ENCODE data around the gene PWWP2B. TPM values are rescaled to one million over a fixed set of nuclear protein-coding genes. Genes with fewer than 3 reads are reported as not detected.

Gene PWWP2B
- total and polyA plus RNA-seq, 2 experiments from 2014 or later, result 2.3 to 12.8 TPM

GRCh38 chr10:132444877-132445351, 47.9 kb downstream of the PWWP2B start (continued):
- TF ChIP-seq CTCF (conservative IDR thresholded peaks at IDR 0.05; ENCODE audit: low read depth in 2 of 2), result no peak
- TF ChIP-seq POLR2AphosphoS5 (IDR thresholded peaks at IDR 0.05; ENCODE audit: low read depth), result no peak

GRCh38 chr10:132445516-132446194, 48.7 kb downstream of the PWWP2B start:
- no peaks in the 10 kb centered on the region for H3K36me3 Mint-ChIP-seq (ENCODE audit: low read depth)
- Histone ChIP-seq H3K4me1 (ENCODE audit: insufficient read depth) (peaks cover 17% of the 10 kb centered on the region), H3K36me3 (ENCODE audit: insufficient read depth) (no peaks in the 10 kb centered on the region), H3K4me2 (no peak overlapping the region), H3K4me3 (no peak overlapping the region), H3F3A (replicated peaks; ENCODE audit: low read depth) (0 out of 2 replicates have a peak, but pooled peaks cover 8% of the 10 kb centered on the region), H3K27me3 (ENCODE audit: insufficient read depth) (no peaks in the 10 kb centered on the region), H4K20me1 (replicated peaks; ENCODE audit: insufficient read depth) (no peaks in the 10 kb centered on the region), H3K79me2 (replicated peaks; ENCODE audit: insufficient read depth) (no peaks in the 10 kb centered on the region), H2AFZ (no peak overlapping the region), H3K9me2 (ENCODE audit: insufficient read depth) (no peaks in the 10 kb centered on the region), H3K27ac (ENCODE audit: low read depth) (no peak overlapping the region)
- TF ChIP-seq EZH2 (IDR thresholded peaks at IDR 0.05; ENCODE audit: low read depth, unreplicated experiment) (no peak), ZNF462 (CRISPR knock-in tag; IDR thresholded peaks at IDR 0.05) (no peak)
- ATAC-seq (no peak), DNase-seq (ENCODE audit: low spot score) (no peak)
- H3K4me3 Mint-ChIP-seq, result no peak overlapping the region
- peaks cover 26% of the 10 kb centered on the region for H3K4me1 Mint-ChIP-seq
- H3K27me3 Mint-ChIP-seq (ENCODE audit: insufficient read depth, low read depth, poor library complexity), result peaks cover 11% of the 10 kb centered on the region
- peak overlapping the region; percentile 48; the same call in 1 of the 2 replicates for H3K27ac Mint-ChIP-seq
- H3K9me3 Mint-ChIP-seq, result no peaks in the 10 kb centered on the region; the same call in 2 of the 3 replicates
